Measurements from ENCODE around the gene GARIN1A. TPM values are rescaled to one million over a fixed set of nuclear protein-coding genes. Genes with fewer than 3 reads are reported as not detected.
"Not testable (repeated sequence)": the region's sequence is repeated elsewhere in the genome, so short reads cannot be mapped to it uniquely, and the experiment has no call there.

The GARIN1A gene
- total and polyA plus RNA-seq, 2 of the 4 experiments (the other 2 are of a cell fraction) = 0.18 to 1.4 TPM

GRCh38 chr7:128663223-128663622 is 8.9 kb upstream of the GARIN1A start:
- H3K4me3 ChIP-seq (ENCODE audit: insufficient read depth, low read depth, low read length); H3K14ac ChIP-seq (replicated peaks; ENCODE audit: low read depth, low read length); H4K91ac ChIP-seq (ENCODE audit: insufficient read depth, low read depth, low read length); H3K4me2 ChIP-seq (ENCODE audit: low read depth, low read length); H3K4ac ChIP-seq (ENCODE audit: low read depth, low read length); dilution Hi-C loops (cut with HindIII; ENCODE audit: low sequenced_read_pairs, unreplicated experiment); H2BK120ac ChIP-seq (ENCODE audit: low read depth, low read length); H2AK9ac ChIP-seq (replicated peaks; ENCODE audit: low read depth, low read length, poor library complexity); H3K27me3 ChIP-seq (ENCODE audit: control insufficient read depth, insufficient read depth, low read length); CTCF ChIA-PET; intact Hi-C loops (cut with micrococcal nuclease); H2BK20ac ChIP-seq (ENCODE audit: low read depth, low read length); H3K9me1 ChIP-seq (ENCODE audit: insufficient read depth, low read length); H2BK15ac ChIP-seq (ENCODE audit: low read depth, low read length); H2AK5ac ChIP-seq (ENCODE audit: low read depth, low read length); H3K4me1 ChIP-seq (ENCODE audit: control insufficient read depth, insufficient read depth, low read length); DNase-seq; H3K36me3 ChIP-seq (ENCODE audit: control insufficient read depth, insufficient read depth, low read length); H3K79me1 ChIP-seq (ENCODE audit: low read depth in 1 of 2, low read length in 2 of 2); H2AFZ ChIP-seq (replicated peaks; ENCODE audit: low read length, poor library complexity); H3K56ac ChIP-seq (ENCODE audit: extremely low read depth, insufficient read depth, low read length); H4K20me1 ChIP-seq (ENCODE audit: insufficient read depth, low read length); H3K27ac ChIP-seq (ENCODE audit: insufficient read depth, low read length); H2BK5ac ChIP-seq (ENCODE audit: low read depth, low read length, poor library complexity, severe bottlenecking); BruUV-seq (replicated peaks); H4K5ac ChIP-seq (ENCODE audit: low read depth, low read length); H4K8ac ChIP-seq (ENCODE audit: low read depth in 2 of 2, low read length in 2 of 2); H3K18ac ChIP-seq (ENCODE audit: low read depth, low read length); H3K9me3 ChIP-seq (ENCODE audit: control insufficient read depth, insufficient read depth, low read length); ATAC-seq (ENCODE audit: low read depth); in situ Hi-C loops (cut with MboI; ENCODE audit: low sequenced_read_pairs); POLR2A ChIA-PET (ENCODE audit: unreplicated experiment); H3K23ac ChIP-seq (ENCODE audit: low read depth, low read length); H3K9ac ChIP-seq (ENCODE audit: low read depth, low read length): not testable (repeated sequence)
- WGBS, 2 experiments (ENCODE audit: extremely low coverage in 2 of 2, insufficient read length in 1 of 2) = 100% methylated on average over 1 of the region's 3 CpGs; no CpG with 5 or more reads in 1 of the 2 experiments

Data from IMR-90 (cell line).